SIG-M5 (cell line): Measurements from ENCODE around the gene GSN.

Source experiments
- DNase-seq: peaks from one replicate; lab custom pipeline; 2025; lab: John Stamatoyannopoulos, UW

GSN gene

GRCh38 chr9:121373011-121373729, 105.2 kb downstream of the GSN start:
- DNase-seq, result no peak

- no peak for DNase-seq
These were observed 108.4 kb downstream of the GSN start for GRCh38 chr9:121376214-121376830.

- DNase-seq, result no peak
These were observed 112.9 kb downstream of the GSN start for GRCh38 chr9:121380846-121381245.
